Activated CD8-positive, alpha-beta T cell treated with anti-CD3 and anti-CD28 coated beads, Interleukin-2, amount 10 ng/mL, durations not matched to agents 7 days and 5 days (primary cell): ENCODE measurements around the gene HIGD1A. TPM values are rescaled to one million over a fixed set of nuclear protein-coding genes. Genes with fewer than 3 reads are reported as not detected.
A peak's percentile ranks its signal among the peaks of the same experiment; 100 is the strongest.

Experiments
- ATAC-seq: fragments of 150-1000 bp; cut with Tn5 transposase; one replicate; pipeline ENCODE4 v1.10.0; 2021; ENCODE audit warnings: moderate library complexity
- CTCF ChIA-PET: fragments of 350-600 bp; sonication (Branson Sonifier 250); formaldehyde crosslinking; loops from one replicate; lab custom pipeline; 2021; ENCODE audit warnings: antibody characterized with exemption; lab: Charles Lee
- POLR2A ChIA-PET: fragments of 350-600 bp; sonication (Branson Sonifier 250); formaldehyde crosslinking; loops from one replicate; lab custom pipeline; 2021; ENCODE audit warnings: antibody characterized with exemption; lab: Charles Lee
- DNase-seq: peaks from one replicate; pipeline ENCODE4 v3.0.0-alpha.2; 2020
- H3K27ac Mint-ChIP-seq: one replicate; pipeline ENCODE4 v1.8.0; 2021; ENCODE audit warnings: mild to moderate bottlenecking, mixed read lengths
- H3K27me3 Mint-ChIP-seq: one replicate; pipeline ENCODE4 v1.8.0; 2021; ENCODE audit warnings: low read depth, mixed read lengths
- H3K36me3 Mint-ChIP-seq: one replicate; pipeline ENCODE4 v1.8.0; 2021; ENCODE audit warnings: low read depth, mixed read lengths
- H3K4me1 Mint-ChIP-seq: one replicate; pipeline ENCODE4 v1.8.0; 2021; ENCODE audit warnings: low read depth, mixed read lengths
- H3K4me3 Mint-ChIP-seq: one replicate; pipeline ENCODE4 v1.8.0; 2021; ENCODE audit warnings: mild to moderate bottlenecking, mixed read lengths
- H3K9me3 Mint-ChIP-seq: one replicate; pipeline ENCODE4 v1.8.0; 2022; ENCODE audit warnings: mixed read lengths; ENCODE audit not compliant: insufficient read depth
- total RNA-seq, 2 experiments: library from RNA; stranded (reverse); gene quantifications; one replicate each; pipeline ENCODE4 v1.2.3, GENCODE V29; 2021

Gene HIGD1A
- total RNA-seq, 2 experiments from 2014 or later, result 55.3 to 57.9 TPM

GRCh38 chr3:42843713-42844411 lies 39.6 kb upstream of the HIGD1A start:
- POLR2A ChIA-PET, result no interaction called here
- Mint-ChIP-seq H3K27ac (no peak overlapping the region), H3K27me3 (peaks cover 10% of the 10 kb centered on the region), H3K36me3 (peaks cover 4% of the 10 kb centered on the region), H3K4me3 (no peak overlapping the region), H3K9me3 (no peaks in the 10 kb centered on the region), H3K4me1 (peaks cover 21% of the 10 kb centered on the region)
- ATAC-seq, result no peak
- CTCF ChIA-PET, result interaction anchor here (1.4 kb wide), 1 partner anchor 12 kb away, joined by 5 read pairs; no protein-coding TSS in a partner anchor
- no peak for DNase-seq

- peaks cover 5% of the 10 kb centered on the region for H3K4me1 Mint-ChIP-seq
- POLR2A ChIA-PET, result no interaction called here
- ATAC-seq (no peak), DNase-seq (no peak)
- H3K4me3 Mint-ChIP-seq, result no peak overlapping the region
- H3K9me3 Mint-ChIP-seq, result no peaks in the 10 kb centered on the region
- CTCF ChIA-PET, result interaction anchor here (1.0 kb wide), 1 partner anchor 10 kb away, joined by 3 read pairs; no protein-coding TSS in a partner anchor
- H3K27me3 Mint-ChIP-seq, result peaks cover 12% of the 10 kb centered on the region
- no peak overlapping the region for H3K27ac Mint-ChIP-seq
- H3K36me3 Mint-ChIP-seq, result no peaks in the 10 kb centered on the region
Measured at GRCh38 chr3:42841332-42841731, 37.0 kb upstream of the HIGD1A start.

- POLR2A ChIA-PET, result interaction anchor here (0.6 kb wide), 1 partner anchor 337 kb away, joined by 3 read pairs; the partner anchor contains the start of gene VIPR1
- CTCF ChIA-PET, result interaction anchor here (0.7 to 2.5 kb wide), 21 partner anchors 9 to 198 kb away, joined by 3 to 23 read pairs (median 4); no protein-coding TSS in a partner anchor
- Mint-ChIP-seq H3K27ac (no peak overlapping the region), H3K9me3 (no peaks in the 10 kb centered on the region), H3K36me3 (no peaks in the 10 kb centered on the region), H3K27me3 (peaks cover 12% of the 10 kb centered on the region), H3K4me3 (no peak overlapping the region), H3K4me1 (peaks cover 4% of the 10 kb centered on the region)
- DNase-seq, result peak; percentile 56
- peak; percentile 97 for ATAC-seq
Measured at GRCh38 chr3:42839616-42840015, 35.3 kb upstream of the HIGD1A start.

GRCh38 chr3:42838571-42838970 lies 34.3 kb upstream of the HIGD1A start:
- H3K27me3 Mint-ChIP-seq, result peaks cover 12% of the 10 kb centered on the region
- H3K4me1 Mint-ChIP-seq, result peaks cover 4% of the 10 kb centered on the region
- H3K27ac Mint-ChIP-seq, result no peak overlapping the region
- no peaks in the 10 kb centered on the region for H3K36me3 Mint-ChIP-seq
- ATAC-seq, result no peak
- ChIA-PET POLR2A (no interaction called here), CTCF (interaction anchor here (1.2 to 2.5 kb wide), 8 partner anchors 8 to 197 kb away, joined by 3 to 23 read pairs (median 6); no protein-coding TSS in a partner anchor)
- H3K9me3 Mint-ChIP-seq, result no peaks in the 10 kb centered on the region
- H3K4me3 Mint-ChIP-seq, result no peak overlapping the region
- no peak for DNase-seq

- POLR2A ChIA-PET, result no interaction called here
- CTCF ChIA-PET, result interaction anchor here (1.4 to 1.6 kb wide), 2 partner anchors 11 to 57 kb away, joined by 3 to 7 read pairs; no protein-coding TSS in a partner anchor
Measured at GRCh38 chr3:42836150-42837123, 32.1 kb upstream of the HIGD1A start.

GRCh38 chr3:42831321-42831713 lies 27.0 kb upstream of the HIGD1A start:
- ATAC-seq (peak; percentile 83), DNase-seq (peak; percentile 89)
- Mint-ChIP-seq H3K36me3 (no peaks in the 10 kb centered on the region), H3K4me3 (no peak overlapping the region), H3K4me1 (peaks cover 13% of the 10 kb centered on the region), H3K9me3 (no peaks in the 10 kb centered on the region), H3K27ac (no peak overlapping the region), H3K27me3 (peaks cover 19% of the 10 kb centered on the region)
- ChIA-PET CTCF (interaction anchor here (0.8 to 3.5 kb wide), 31 partner anchors 8 to 640 kb away, joined by 3 to 39 read pairs (median 5); partner anchors contain the start of genes CCDC13 and CYP8B1), POLR2A (interaction anchor here (0.8 kb wide), 1 partner anchor 61 kb away, joined by 3 read pairs; no protein-coding TSS in a partner anchor)

More at GRCh38 chr3:42836150-42837123, 32.1 kb upstream of the HIGD1A start:
- H3K36me3 Mint-ChIP-seq, result no peaks in the 10 kb centered on the region
- no peaks in the 10 kb centered on the region for H3K9me3 Mint-ChIP-seq
- H3K27me3 Mint-ChIP-seq, result peaks cover 11% of the 10 kb centered on the region
- DNase-seq (no peak), ATAC-seq (no peak)
- H3K4me1 Mint-ChIP-seq, result peaks cover 8% of the 10 kb centered on the region
- no peak overlapping the region for H3K4me3 Mint-ChIP-seq
- no peak overlapping the region for H3K27ac Mint-ChIP-seq

GRCh38 chr3:42830437-42831320 lies 26.4 kb upstream of the HIGD1A start:
- ChIA-PET CTCF (interaction anchor here (0.8 to 3.5 kb wide), 29 partner anchors 9 to 639 kb away, joined by 3 to 39 read pairs (median 5); partner anchors contain the start of genes CCDC13 and CYP8B1), POLR2A (interaction anchor here (0.6 to 0.8 kb wide), 2 partner anchors 61 to 112 kb away, joined by 3 to 4 read pairs; no protein-coding TSS in a partner anchor)
- no peak overlapping the region for H3K4me3 Mint-ChIP-seq
- H3K4me1 Mint-ChIP-seq, result peaks cover 13% of the 10 kb centered on the region
- ATAC-seq (peak; percentile 37), DNase-seq (no peak)
- no peaks in the 10 kb centered on the region for H3K9me3 Mint-ChIP-seq
- H3K27me3 Mint-ChIP-seq, result peaks cover 24% of the 10 kb centered on the region
- no peak overlapping the region for H3K27ac Mint-ChIP-seq
- no peaks in the 10 kb centered on the region for H3K36me3 Mint-ChIP-seq

- ChIA-PET CTCF (interaction anchor here (0.7 to 3.5 kb wide), 13 partner anchors 10 to 80 kb away, joined by 3 to 39 read pairs (median 6); partner anchors contain the start of gene CCDC13), POLR2A (interaction anchor here (0.6 kb wide), 1 partner anchor 111 kb away, joined by 4 read pairs; no protein-coding TSS in a partner anchor)
- Mint-ChIP-seq H3K27ac (no peak overlapping the region), H3K27me3 (peaks cover 28% of the 10 kb centered on the region), H3K36me3 (no peaks in the 10 kb centered on the region), H3K4me1 (peaks cover 13% of the 10 kb centered on the region), H3K4me3 (no peak overlapping the region), H3K9me3 (no peaks in the 10 kb centered on the region)
- ATAC-seq (no peak), DNase-seq (no peak)
Measured at GRCh38 chr3:42829628-42830436, 25.5 kb upstream of the HIGD1A start.

- DNase-seq (no peak), ATAC-seq (no peak)
- Mint-ChIP-seq H3K27ac (no peak overlapping the region), H3K4me1 (peaks cover 13% of the 10 kb centered on the region), H3K36me3 (no peaks in the 10 kb centered on the region), H3K9me3 (no peaks in the 10 kb centered on the region), H3K4me3 (no peak overlapping the region), H3K27me3 (peaks cover 28% of the 10 kb centered on the region)
- CTCF ChIA-PET, result interaction anchor here (0.7 to 1.3 kb wide), 3 partner anchors 45 to 52 kb away, joined by 3 to 5 read pairs (median 4); no protein-coding TSS in a partner anchor
- POLR2A ChIA-PET, result no interaction called here
Measured at GRCh38 chr3:42829083-42829627, 24.9 kb upstream of the HIGD1A start.
